ENCODE data around the gene PCMTD2. TPM values are rescaled to one million over a fixed set of nuclear protein-coding genes. Genes with fewer than 3 reads are reported as not detected.

The PCMTD2 gene
- total RNA-seq, 1 experiment from 2014 or later, result 57.1 TPM

DNA sequence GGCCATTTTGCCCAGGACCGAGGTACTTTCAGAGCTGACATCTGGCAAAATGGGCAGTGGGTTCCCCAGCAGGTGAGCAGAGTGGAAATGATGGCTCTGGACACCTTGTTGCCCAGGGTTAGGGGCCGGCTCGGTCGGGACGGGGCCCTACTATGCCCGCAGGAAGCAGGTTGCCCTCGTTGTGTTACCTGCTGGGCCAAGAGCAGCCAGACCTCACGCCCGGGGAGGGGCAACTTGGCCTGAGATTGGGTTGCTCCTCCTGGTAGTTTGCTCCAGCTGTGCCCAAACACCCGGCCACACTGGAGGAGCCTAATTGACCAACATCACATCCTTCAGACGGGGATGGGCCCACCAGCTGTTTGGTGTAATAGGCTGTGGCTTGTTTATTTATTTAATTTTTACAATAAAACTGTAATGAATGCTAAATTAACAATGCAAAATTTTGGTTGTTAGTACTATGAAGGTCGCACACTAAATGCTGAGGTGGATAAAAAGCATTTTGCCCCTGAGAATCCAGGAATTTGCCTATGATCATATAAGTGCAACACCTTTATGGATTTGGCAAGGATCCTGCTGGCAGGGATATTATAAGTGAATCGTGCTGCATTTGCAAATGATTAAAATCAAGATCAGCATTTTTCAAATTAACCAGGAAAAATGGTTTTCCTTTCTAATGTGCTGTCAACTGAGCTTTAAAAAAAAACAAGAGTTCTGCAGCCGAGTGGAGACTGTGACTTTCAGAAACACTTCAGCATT is 26.6 kb upstream of the PCMTD2 start:
- ChIA-PET CTCF (no interaction called here), POLR2A (ENCODE audit: low non-redundant PET) (no interaction called here)
- intact Hi-C loops (cut with micrococcal nuclease; ENCODE audit: unreplicated experiment), result no loop called here
- no peaks in the 10 kb centered on the region for H3K27me3 ChIP-seq (replicated peaks; ENCODE audit: insufficient read depth, low read depth, low read length, poor library complexity)
- no peaks in the 10 kb centered on the region for H3K36me3 ChIP-seq (ENCODE audit: insufficient read depth, low read length, poor library complexity, severe bottlenecking)
- no peaks in the 10 kb centered on the region for H3K9me3 ChIP-seq (ENCODE audit: low read depth, low read length, poor library complexity, severe bottlenecking)
- no peak overlapping the region for H3K27ac ChIP-seq (ENCODE audit: low read depth, low read length, poor library complexity, severe bottlenecking)
- H3K4me3 ChIP-seq (ENCODE audit: low read depth, low read length, poor library complexity, severe bottlenecking), result no peak overlapping the region
- DNase-seq (ENCODE audit: low spot score), result no peak
- no TSS peak for BruUV-seq (replicated peaks)
- TF ChIP-seq, protein P1, sequence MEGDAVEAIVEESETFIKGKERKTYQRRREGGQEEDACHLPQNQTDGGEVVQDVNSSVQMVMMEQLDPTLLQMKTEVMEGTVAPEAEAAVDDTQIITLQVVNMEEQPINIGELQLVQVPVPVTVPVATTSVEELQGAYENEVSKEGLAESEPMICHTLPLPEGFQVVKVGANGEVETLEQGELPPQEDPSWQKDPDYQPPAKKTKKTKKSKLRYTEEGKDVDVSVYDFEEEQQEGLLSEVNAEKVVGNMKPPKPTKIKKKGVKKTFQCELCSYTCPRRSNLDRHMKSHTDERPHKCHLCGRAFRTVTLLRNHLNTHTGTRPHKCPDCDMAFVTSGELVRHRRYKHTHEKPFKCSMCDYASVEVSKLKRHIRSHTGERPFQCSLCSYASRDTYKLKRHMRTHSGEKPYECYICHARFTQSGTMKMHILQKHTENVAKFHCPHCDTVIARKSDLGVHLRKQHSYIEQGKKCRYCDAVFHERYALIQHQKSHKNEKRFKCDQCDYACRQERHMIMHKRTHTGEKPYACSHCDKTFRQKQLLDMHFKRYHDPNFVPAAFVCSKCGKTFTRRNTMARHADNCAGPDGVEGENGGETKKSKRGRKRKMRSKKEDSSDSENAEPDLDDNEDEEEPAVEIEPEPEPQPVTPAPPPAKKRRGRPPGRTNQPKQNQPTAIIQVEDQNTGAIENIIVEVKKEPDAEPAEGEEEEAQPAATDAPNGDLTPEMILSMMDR (conservative IDR thresholded peaks at IDR 0.05; ENCODE audit: low read depth, low read length), result no peak
- no peak for TF ChIP-seq EZH2 (IDR thresholded peaks at IDR 0.05; ENCODE audit: borderline replicate concordance, low read depth, low read length, poor library complexity, severe bottlenecking)
- peaks cover 16% of the 10 kb centered on the region for H3K4me1 ChIP-seq (ENCODE audit: insufficient read depth, low read length, poor library complexity, severe bottlenecking)

DNA sequence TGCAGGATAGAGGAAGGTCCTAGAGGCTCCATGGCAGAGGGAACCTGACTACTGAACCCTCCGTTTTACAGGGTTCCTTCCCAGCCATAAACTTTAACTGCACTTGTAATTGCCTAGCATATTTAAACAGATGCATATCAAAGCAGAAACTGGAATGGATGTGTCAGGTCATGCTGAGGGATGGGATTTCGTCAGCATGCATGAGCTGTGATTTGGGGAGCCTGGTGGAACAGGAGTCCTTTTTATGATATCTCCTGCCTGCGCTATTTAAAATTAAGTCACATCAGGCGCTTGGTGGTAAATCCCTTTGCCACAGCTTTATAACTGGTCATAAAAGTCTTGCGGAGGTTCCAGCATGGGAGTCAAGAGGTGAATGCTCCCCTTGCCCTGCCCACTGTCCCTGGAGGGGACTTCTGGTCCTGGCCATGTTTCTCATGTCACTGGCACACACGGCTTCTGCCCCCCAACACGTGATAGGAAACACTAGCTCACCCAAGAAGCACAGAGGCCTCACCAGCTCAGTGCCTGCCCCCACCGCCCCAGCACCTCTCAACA is 26.0 kb upstream of the PCMTD2 start:
- intact Hi-C loops (cut with micrococcal nuclease; ENCODE audit: unreplicated experiment), result no loop called here
- Histone ChIP-seq H3K4me1 (ENCODE audit: insufficient read depth, low read length, poor library complexity, severe bottlenecking) (peaks cover 9% of the 10 kb centered on the region), H3K27me3 (replicated peaks; ENCODE audit: insufficient read depth, low read depth, low read length, poor library complexity) (no peaks in the 10 kb centered on the region), H3K36me3 (ENCODE audit: insufficient read depth, low read length, poor library complexity, severe bottlenecking) (no peaks in the 10 kb centered on the region), H3K27ac (ENCODE audit: low read depth, low read length, poor library complexity, severe bottlenecking) (no peak overlapping the region), H3K9me3 (ENCODE audit: low read depth, low read length, poor library complexity, severe bottlenecking) (no peaks in the 10 kb centered on the region), H3K4me3 (ENCODE audit: low read depth, low read length, poor library complexity, severe bottlenecking) (no peak overlapping the region)
- ChIA-PET POLR2A (ENCODE audit: low non-redundant PET) (no interaction called here), CTCF (no interaction called here)
- no TSS peak for BruUV-seq (replicated peaks)
- DNase-seq (ENCODE audit: low spot score), result no peak
- TF ChIP-seq, protein P1 (conservative IDR thresholded peaks at IDR 0.05; ENCODE audit: low read depth, low read length), result no peak

DNA sequence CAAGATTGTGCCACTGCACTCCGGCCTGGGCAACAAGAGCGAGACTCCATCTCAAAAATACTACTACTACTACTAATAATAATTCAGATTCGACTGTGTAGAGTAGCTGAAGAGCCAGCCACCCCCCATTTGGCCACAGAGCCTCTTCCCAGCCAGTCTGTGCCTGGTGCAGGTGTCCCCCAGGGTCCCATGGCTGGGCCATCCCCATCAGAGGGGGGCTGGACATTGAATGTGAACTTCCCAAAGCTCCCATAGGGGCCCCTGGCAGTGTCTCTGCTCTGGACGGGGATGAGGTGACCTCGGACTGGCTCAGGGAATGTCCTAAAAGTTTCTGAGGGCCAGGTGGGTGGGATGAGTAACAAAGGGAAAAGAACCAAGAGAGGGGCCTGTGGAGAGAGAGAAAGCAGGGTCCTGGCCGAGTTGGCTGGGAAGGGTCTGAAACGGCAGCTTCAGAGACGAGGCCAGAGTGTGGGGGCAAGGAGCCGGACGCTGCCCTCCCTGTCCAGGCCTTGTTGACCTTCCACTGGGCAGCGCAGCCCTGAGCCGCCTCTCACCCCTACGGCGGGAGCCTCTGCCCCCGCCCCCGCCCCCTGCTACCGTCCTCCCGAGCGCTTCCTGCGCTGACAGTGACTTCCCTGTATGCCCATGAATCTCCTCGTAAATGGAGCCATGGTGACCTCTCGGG is 24.9 kb upstream of the PCMTD2 start:
- Histone ChIP-seq H3K4me3 (ENCODE audit: low read depth, low read length, poor library complexity, severe bottlenecking) (no peak overlapping the region), H3K27me3 (replicated peaks; ENCODE audit: insufficient read depth, low read depth, low read length, poor library complexity) (no peaks in the 10 kb centered on the region), H3K27ac (ENCODE audit: low read depth, low read length, poor library complexity, severe bottlenecking) (no peak overlapping the region), H3K4me1 (ENCODE audit: insufficient read depth, low read length, poor library complexity, severe bottlenecking) (no peaks in the 10 kb centered on the region), H3K36me3 (ENCODE audit: insufficient read depth, low read length, poor library complexity, severe bottlenecking) (no peaks in the 10 kb centered on the region), H3K9me3 (ENCODE audit: low read depth, low read length, poor library complexity, severe bottlenecking) (no peaks in the 10 kb centered on the region)
- BruUV-seq (replicated peaks), result no TSS peak
- no peak for TF ChIP-seq EZH2 (IDR thresholded peaks at IDR 0.05; ENCODE audit: borderline replicate concordance, low read depth, low read length, poor library complexity, severe bottlenecking)
- TF ChIP-seq, protein P1 (conservative IDR thresholded peaks at IDR 0.05; ENCODE audit: low read depth, low read length), result no peak
- CTCF ChIA-PET, result no interaction called here
- intact Hi-C loops (cut with micrococcal nuclease; ENCODE audit: unreplicated experiment), result no loop called here
- POLR2A ChIA-PET (ENCODE audit: low non-redundant PET), result no interaction called here
- no peak for DNase-seq (ENCODE audit: low spot score)
